Osteocyte (in vitro differentiated cells): ENCODE measurements around the gene ANKRD22. TPM values are rescaled to one million over a fixed set of nuclear protein-coding genes. Genes with fewer than 3 reads are reported as not detected.
A peak's percentile ranks its signal among the peaks of the same experiment; 100 is the strongest.

Experiments
- DNase-seq: peaks from one replicate; pipeline ENCODE4 v3.0.0; 2021; ENCODE audit warnings: mixed read lengths; ENCODE audit not compliant: unreplicated experiment; ENCODE audit errors: extremely low spot score
- H3K27ac Mint-ChIP-seq: one replicate; pipeline ENCODE4 v1.8.0; 2021; ENCODE audit warnings: mild to moderate bottlenecking, mixed read lengths; ENCODE audit not compliant: unreplicated experiment
- H3K27me3 Mint-ChIP-seq: one replicate; pipeline ENCODE4 v1.8.0; 2021; ENCODE audit warnings: mixed read lengths; ENCODE audit not compliant: unreplicated experiment
- H3K36me3 Mint-ChIP-seq: one replicate; pipeline ENCODE4 v1.8.0; 2021; ENCODE audit warnings: mixed read lengths; ENCODE audit not compliant: unreplicated experiment
- H3K4me1 Mint-ChIP-seq: one replicate; pipeline ENCODE4 v1.8.0; 2021; ENCODE audit warnings: mixed read lengths; ENCODE audit not compliant: unreplicated experiment
- H3K4me3 Mint-ChIP-seq: one replicate; pipeline ENCODE4 v1.8.0; 2021; ENCODE audit warnings: mild to moderate bottlenecking, moderate library complexity, mixed read lengths; ENCODE audit not compliant: unreplicated experiment
- H3K9me3 Mint-ChIP-seq: one replicate; pipeline ENCODE4 v1.8.0; 2021; ENCODE audit warnings: mixed read lengths; ENCODE audit not compliant: unreplicated experiment
- CTCF ChIP-seq: fragments of 200-600 bp; sonication (generic); IDR thresholded peaks from 2 replicates; pipeline ENCODE4 v1.5.0; 2021; ENCODE audit warnings: antibody characterized with exemption, mild to moderate bottlenecking, moderate library complexity
- total RNA-seq: library from RNA; stranded (reverse); gene quantifications from 2 replicates; pipeline ENCODE4 v1.2.1, GENCODE V29; 2021

ANKRD22 gene
- total RNA-seq, 1 donor from 2014 or later, result not detected

- Mint-ChIP-seq H3K27me3 (peaks cover 5% of the 10 kb centered on the region), H3K4me1 (peaks cover 10% of the 10 kb centered on the region), H3K27ac (no peak overlapping the region), H3K4me3 (no peak overlapping the region), H3K9me3 (no peaks in the 10 kb centered on the region), H3K36me3 (no peaks in the 10 kb centered on the region)
- no peak for DNase-seq
- no peak for TF ChIP-seq CTCF
Measured at GRCh38 chr10:88793712-88794299, 57.8 kb downstream of the ANKRD22 start.

- peaks cover 10% of the 10 kb centered on the region for H3K4me1 Mint-ChIP-seq
- H3K27me3 Mint-ChIP-seq, result no peaks in the 10 kb centered on the region
- H3K4me3 Mint-ChIP-seq, result no peak overlapping the region
- H3K27ac Mint-ChIP-seq, result no peak overlapping the region
- no peaks in the 10 kb centered on the region for H3K36me3 Mint-ChIP-seq
- no peaks in the 10 kb centered on the region for H3K9me3 Mint-ChIP-seq
- no peak for TF ChIP-seq CTCF
- DNase-seq, result no peak
Measured at GRCh38 chr10:88792661-88793060, 59.0 kb downstream of the ANKRD22 start.

- Mint-ChIP-seq H3K4me3 (no peak overlapping the region), H3K4me1 (peaks cover 10% of the 10 kb centered on the region), H3K9me3 (no peaks in the 10 kb centered on the region), H3K27ac (no peak overlapping the region), H3K27me3 (no peaks in the 10 kb centered on the region), H3K36me3 (no peaks in the 10 kb centered on the region)
- peak; percentile 58 for TF ChIP-seq CTCF
- DNase-seq, result no peak
Measured at GRCh38 chr10:88791924-88792323, 59.7 kb downstream of the ANKRD22 start.

- H3K27me3 Mint-ChIP-seq, result no peaks in the 10 kb centered on the region
- H3K9me3 Mint-ChIP-seq, result no peaks in the 10 kb centered on the region
- no peak overlapping the region for H3K27ac Mint-ChIP-seq
- H3K4me1 Mint-ChIP-seq, result peaks cover 6% of the 10 kb centered on the region
- no peak for DNase-seq
- no peak for TF ChIP-seq CTCF
- H3K36me3 Mint-ChIP-seq, result no peaks in the 10 kb centered on the region
- H3K4me3 Mint-ChIP-seq, result no peak overlapping the region
Measured at GRCh38 chr10:88788924-88789323, 62.7 kb downstream of the ANKRD22 start.

- H3K4me3 Mint-ChIP-seq, result no peak overlapping the region
- no peaks in the 10 kb centered on the region for H3K36me3 Mint-ChIP-seq
- H3K4me1 Mint-ChIP-seq, result peaks cover 2% of the 10 kb centered on the region
- TF ChIP-seq CTCF, result no peak
- H3K9me3 Mint-ChIP-seq, result no peaks in the 10 kb centered on the region
- peaks cover 4% of the 10 kb centered on the region for H3K27me3 Mint-ChIP-seq
- no peak for DNase-seq
- no peak overlapping the region for H3K27ac Mint-ChIP-seq
Measured at GRCh38 chr10:88787463-88787862, 64.2 kb downstream of the ANKRD22 start.
